ENCODE measurements around the gene KLHL21. TPM values are rescaled to one million over a fixed set of nuclear protein-coding genes. Genes with fewer than 3 reads are reported as not detected.

Gene KLHL21
- total RNA-seq, 2 donors from 2014 or later = 38.4 to 60.0 TPM

- no peaks in the 10 kb centered on the region for H3K9me3 ChIP-seq
- 74 to 81% methylated on average over 6 of the region's 6 CpGs for WGBS, 2 donors
- intact Hi-C loops (cut with DNase I) = no loop called here
- ATAC-seq (no peak), DNase-seq (no peak)
- TF ChIP-seq POLR2A (IDR thresholded peaks at IDR 0.05) = no peak
- TF ChIP-seq CTCF (IDR thresholded peaks at IDR 0.05) = no peak
- H3K4me3 ChIP-seq = no peak overlapping the region
- no peak overlapping the region for H3K27ac ChIP-seq
- H3K4me1 ChIP-seq = peaks cover 40% of the 10 kb centered on the region
- H3K36me3 ChIP-seq (replicated peaks in 1 of 2; ENCODE audit: insufficient read depth in 1 of 2, low read depth in 2 of 2) = peaks cover 10 to 37% of the 10 kb centered on the region in 2 donors
- H3K27me3 ChIP-seq = no peaks in the 10 kb centered on the region
These were observed 11.0 kb downstream of the KLHL21 start for GRCh38 chr1:6591644-6592043.

DNA sequence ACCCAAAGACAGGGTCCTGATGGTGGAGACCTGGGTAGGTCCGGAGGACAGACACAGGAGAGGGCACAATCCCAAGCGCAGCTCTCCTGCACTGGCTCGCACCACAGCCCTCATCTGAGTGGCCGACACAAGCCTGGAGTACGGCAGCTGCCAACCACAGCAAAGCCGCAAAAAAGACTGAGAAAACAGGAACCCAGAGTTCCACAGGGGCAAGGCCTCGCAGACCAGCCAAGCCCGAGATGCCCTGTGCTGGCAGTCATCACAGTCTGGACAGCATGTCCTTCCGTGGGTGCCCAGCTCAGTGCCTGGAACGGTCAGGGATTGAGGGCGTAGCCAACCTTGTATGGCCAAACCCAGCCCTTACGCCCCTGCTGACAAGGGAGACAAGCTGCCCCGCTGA lies 11.4 kb downstream of the KLHL21 start:
- ATAC-seq = no peak
- no peak overlapping the region for H3K4me3 ChIP-seq
- TF ChIP-seq POLR2A (IDR thresholded peaks at IDR 0.05) (no peak), CTCF (IDR thresholded peaks at IDR 0.05) (no peak)
- peaks cover 37% of the 10 kb centered on the region for H3K4me1 ChIP-seq
- peak in 1 of 4 donors; percentile 31 for DNase-seq
- H3K9me3 ChIP-seq = no peaks in the 10 kb centered on the region
- intact Hi-C loops (cut with DNase I) = no loop called here
- no peak overlapping the region for H3K27ac ChIP-seq
- H3K36me3 ChIP-seq (replicated peaks in 1 of 2; ENCODE audit: insufficient read depth in 1 of 2, low read depth in 2 of 2) = peaks cover 10 to 37% of the 10 kb centered on the region in 2 donors
- WGBS, 2 donors = 76 to 97% methylated on average over 6 to 13 of the region's 13 CpGs
- no peaks in the 10 kb centered on the region for H3K27me3 ChIP-seq

DNA sequence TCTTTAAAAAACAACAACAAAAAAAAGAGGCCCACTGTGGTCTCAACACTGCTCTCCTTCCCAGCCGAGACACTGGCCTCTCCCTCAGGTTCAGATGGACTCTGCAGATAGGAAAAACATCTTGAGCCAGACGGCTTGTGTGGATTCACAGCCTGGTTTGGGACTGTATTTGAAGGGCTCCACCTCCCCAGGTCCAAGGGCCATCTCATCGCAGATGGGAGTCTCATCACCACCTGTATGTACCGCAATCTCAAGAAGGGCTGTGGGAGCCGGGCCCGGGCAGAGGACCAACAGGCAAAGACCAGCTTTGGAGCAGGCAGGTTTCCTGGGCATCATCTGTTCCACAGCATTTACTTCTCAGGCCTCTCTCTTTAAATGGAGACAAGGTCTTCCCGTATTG lies 12.6 kb downstream of the KLHL21 start:
- Histone ChIP-seq H3K36me3 (replicated peaks in 1 of 2; ENCODE audit: insufficient read depth in 1 of 2, low read depth in 2 of 2) (peaks cover 10 to 31% of the 10 kb centered on the region in 2 donors), H3K27ac (no peak overlapping the region), H3K4me1 (peaks cover 29% of the 10 kb centered on the region), H3K4me3 (no peak overlapping the region), H3K9me3 (no peaks in the 10 kb centered on the region), H3K27me3 (no peaks in the 10 kb centered on the region)
- intact Hi-C loops (cut with DNase I) = no loop called here
- DNase-seq (no peak), ATAC-seq (no peak)
- TF ChIP-seq POLR2A (IDR thresholded peaks at IDR 0.05) (no peak), CTCF (IDR thresholded peaks at IDR 0.05) (no peak)
- WGBS, 2 donors = 81 to 82% methylated on average over 4 to 7 of the region's 7 CpGs

GRCh38 chr1:6588893-6589520 lies 13.7 kb downstream of the KLHL21 start:
- 83 to 94% methylated on average over 3 to 15 of the region's 24 CpGs for WGBS, 2 donors
- DNase-seq = no peak
- intact Hi-C loops (cut with DNase I) = no loop called here
- Histone ChIP-seq H3K4me1 (peaks cover 29% of the 10 kb centered on the region), H3K27ac (peak overlapping the region in 1 of 4 donors; percentile 20), H3K9me3 (no peaks in the 10 kb centered on the region), H3K36me3 (replicated peaks in 1 of 2; ENCODE audit: insufficient read depth in 1 of 2, low read depth in 2 of 2) (peaks cover 7 to 26% of the 10 kb centered on the region in 2 donors), H3K27me3 (no peaks in the 10 kb centered on the region), H3K4me3 (no peak overlapping the region)
- ATAC-seq = no peak
- TF ChIP-seq POLR2A (IDR thresholded peaks at IDR 0.05) = no peak
- no peak for TF ChIP-seq CTCF (IDR thresholded peaks at IDR 0.05)
